Glutamatergic neuron (in vitro differentiated cells): ENCODE data around the gene HOXB3. TPM values are rescaled to one million over a fixed set of nuclear protein-coding genes. Genes with fewer than 3 reads are reported as not detected.
A peak's percentile ranks its signal among the peaks of the same experiment; 100 is the strongest.

Source experiments
- DNase-seq: peaks from one replicate; pipeline ENCODE4 v3.0.0; 2022
- H3K27ac Mint-ChIP-seq: one replicate; pipeline ENCODE4 v1.8.0; 2020; ENCODE audit warnings: mild to moderate bottlenecking, mixed read lengths, inconsistent platforms; ENCODE audit not compliant: unreplicated experiment
- H3K27me3 Mint-ChIP-seq: one replicate; pipeline ENCODE4 v1.8.0; 2020; ENCODE audit warnings: mild to moderate bottlenecking, moderate library complexity, mixed read lengths, inconsistent platforms; ENCODE audit not compliant: unreplicated experiment
- H3K36me3 Mint-ChIP-seq: one replicate; pipeline ENCODE4 v1.8.0; 2020; ENCODE audit warnings: mild to moderate bottlenecking, mixed read lengths, inconsistent platforms; ENCODE audit not compliant: unreplicated experiment
- H3K4me1 Mint-ChIP-seq: one replicate; pipeline ENCODE4 v1.8.0; 2020; ENCODE audit warnings: mild to moderate bottlenecking, low read depth, mixed read lengths, inconsistent platforms; ENCODE audit not compliant: unreplicated experiment
- H3K4me3 Mint-ChIP-seq: one replicate; pipeline ENCODE4 v1.8.0; 2020; ENCODE audit warnings: mild to moderate bottlenecking, mixed read lengths, inconsistent platforms; ENCODE audit not compliant: unreplicated experiment
- H3K9me3 Mint-ChIP-seq: one replicate; pipeline ENCODE4 v1.8.0; 2020; ENCODE audit warnings: mild to moderate bottlenecking, moderate library complexity, mixed read lengths, inconsistent platforms; ENCODE audit not compliant: unreplicated experiment
- total RNA-seq: library from RNA; stranded (reverse); fragmentation: NEBNext Ultra II Directional; extraction: Animal tissue kit (Norgen Biotek cat#: 25700); gene quantifications from one replicate; pipeline ENCODE4 v1.2.1, GENCODE V29; 2021; ENCODE audit not compliant: unreplicated experiment
- TF ChIP-seq, protein P1 (sequence below): fragments of 200-600 bp; sonication (generic); IDR thresholded peaks from one replicate; pipeline ENCODE4 v1.5.0; 2021; ENCODE audit not compliant: partially characterized antibody, unreplicated experiment

The HOXB3 gene
- total RNA-seq, 1 donor from 2014 or later, result not detected

DNA sequence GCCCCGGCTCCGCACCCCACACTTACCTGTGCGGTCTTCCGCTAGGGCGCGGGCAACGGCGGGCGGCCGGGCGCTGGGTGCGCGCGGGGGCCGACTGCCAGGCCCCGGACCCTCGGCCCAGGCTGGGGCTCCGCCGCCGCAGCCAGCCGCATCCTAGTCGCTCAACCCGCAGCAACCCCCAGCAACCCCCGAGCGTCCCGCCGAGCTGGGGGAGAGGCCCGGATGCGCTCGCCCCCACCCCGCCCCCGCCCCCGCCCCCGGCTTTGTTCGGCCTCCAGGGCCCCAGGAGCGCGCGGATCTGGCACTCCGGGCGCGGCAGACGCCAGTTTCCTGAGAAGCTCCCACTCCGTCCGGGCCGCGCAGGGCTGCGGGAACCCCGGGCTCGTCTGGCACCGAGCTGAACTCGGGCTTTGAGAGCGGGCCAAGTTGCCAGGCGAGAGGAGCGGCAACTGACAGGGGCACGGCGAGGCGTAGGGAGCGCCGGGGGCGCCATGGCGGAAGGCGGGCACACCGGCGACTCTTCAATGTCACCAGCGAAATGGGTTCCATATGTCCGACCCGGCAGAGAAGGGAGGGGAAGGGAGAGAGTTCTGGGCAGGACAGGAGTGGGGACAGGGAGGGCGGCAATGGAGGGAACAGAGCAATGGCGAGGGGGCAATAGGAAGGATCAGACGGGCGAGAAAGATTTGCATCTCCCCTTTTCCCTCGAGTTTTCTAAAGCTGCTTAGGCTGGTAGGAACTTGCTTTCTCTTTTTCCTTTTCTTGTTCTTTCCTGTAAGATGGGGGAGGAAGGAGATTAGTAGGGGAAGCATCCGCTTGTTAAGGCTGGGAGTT is 25.6 kb downstream of the HOXB3 start:
- TF ChIP-seq, protein P1, sequence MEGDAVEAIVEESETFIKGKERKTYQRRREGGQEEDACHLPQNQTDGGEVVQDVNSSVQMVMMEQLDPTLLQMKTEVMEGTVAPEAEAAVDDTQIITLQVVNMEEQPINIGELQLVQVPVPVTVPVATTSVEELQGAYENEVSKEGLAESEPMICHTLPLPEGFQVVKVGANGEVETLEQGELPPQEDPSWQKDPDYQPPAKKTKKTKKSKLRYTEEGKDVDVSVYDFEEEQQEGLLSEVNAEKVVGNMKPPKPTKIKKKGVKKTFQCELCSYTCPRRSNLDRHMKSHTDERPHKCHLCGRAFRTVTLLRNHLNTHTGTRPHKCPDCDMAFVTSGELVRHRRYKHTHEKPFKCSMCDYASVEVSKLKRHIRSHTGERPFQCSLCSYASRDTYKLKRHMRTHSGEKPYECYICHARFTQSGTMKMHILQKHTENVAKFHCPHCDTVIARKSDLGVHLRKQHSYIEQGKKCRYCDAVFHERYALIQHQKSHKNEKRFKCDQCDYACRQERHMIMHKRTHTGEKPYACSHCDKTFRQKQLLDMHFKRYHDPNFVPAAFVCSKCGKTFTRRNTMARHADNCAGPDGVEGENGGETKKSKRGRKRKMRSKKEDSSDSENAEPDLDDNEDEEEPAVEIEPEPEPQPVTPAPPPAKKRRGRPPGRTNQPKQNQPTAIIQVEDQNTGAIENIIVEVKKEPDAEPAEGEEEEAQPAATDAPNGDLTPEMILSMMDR, result no peak
- peaks cover 3% of the 10 kb centered on the region for H3K4me1 Mint-ChIP-seq
- no peak overlapping the region for H3K27ac Mint-ChIP-seq
- H3K9me3 Mint-ChIP-seq, result peaks cover 8% of the 10 kb centered on the region
- no peaks in the 10 kb centered on the region for H3K36me3 Mint-ChIP-seq
- H3K4me3 Mint-ChIP-seq, result no peak overlapping the region
- DNase-seq, result no peak
- H3K27me3 Mint-ChIP-seq, result peaks cover 37% of the 10 kb centered on the region

DNA sequence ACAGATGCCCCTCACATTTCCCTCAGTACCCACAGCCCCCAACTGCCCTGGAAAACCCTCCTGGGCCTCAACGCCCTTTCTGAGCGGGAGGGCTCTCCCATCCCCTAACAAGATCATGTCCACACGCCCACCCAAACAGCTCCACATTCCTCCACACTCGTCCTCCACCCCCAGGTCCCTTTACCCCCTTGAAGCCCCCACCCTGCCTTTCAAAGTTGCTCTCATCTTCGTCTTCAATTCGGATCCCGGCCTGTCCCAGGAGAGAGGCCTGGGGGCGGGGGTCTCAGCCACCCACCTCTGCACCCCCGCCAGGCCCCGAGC is 26.2 kb downstream of the HOXB3 start:
- H3K36me3 Mint-ChIP-seq, result no peaks in the 10 kb centered on the region
- H3K4me3 Mint-ChIP-seq, result peak overlapping the region; percentile 26
- H3K9me3 Mint-ChIP-seq, result peaks cover 8% of the 10 kb centered on the region
- H3K4me1 Mint-ChIP-seq, result peaks cover 3% of the 10 kb centered on the region
- no peak for DNase-seq
- H3K27me3 Mint-ChIP-seq, result peaks cover 37% of the 10 kb centered on the region
- H3K27ac Mint-ChIP-seq, result no peak overlapping the region
- TF ChIP-seq, protein P1, result no peak

DNA sequence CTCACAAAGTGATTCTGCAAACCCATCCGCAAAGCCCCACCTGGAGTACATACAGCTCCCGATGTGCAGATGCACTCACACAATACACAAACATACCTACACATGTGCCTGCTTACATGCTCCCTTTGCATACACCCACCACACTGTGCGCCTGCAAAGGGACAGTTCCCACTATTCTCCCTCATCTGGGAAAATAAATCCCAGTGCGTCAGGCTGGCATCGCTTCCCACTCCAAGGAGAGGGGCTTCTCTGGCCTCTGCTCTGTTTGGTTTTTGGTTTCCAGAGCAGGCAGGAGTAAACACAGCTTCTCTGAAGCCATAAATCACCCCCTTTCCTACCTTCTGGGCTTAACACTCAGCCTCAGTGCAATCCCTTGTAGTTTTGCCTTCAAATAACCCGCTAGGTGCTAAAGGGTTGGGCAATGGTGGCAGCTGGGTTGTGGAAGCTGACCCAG is 26.6 kb downstream of the HOXB3 start:
- Mint-ChIP-seq H3K36me3 (no peaks in the 10 kb centered on the region), H3K4me1 (peaks cover 3% of the 10 kb centered on the region), H3K4me3 (peak overlapping the region; percentile 26), H3K27ac (no peak overlapping the region), H3K9me3 (peaks cover 7% of the 10 kb centered on the region), H3K27me3 (peaks cover 38% of the 10 kb centered on the region)
- DNase-seq, result no peak
- TF ChIP-seq, protein P1, result no peak

DNA sequence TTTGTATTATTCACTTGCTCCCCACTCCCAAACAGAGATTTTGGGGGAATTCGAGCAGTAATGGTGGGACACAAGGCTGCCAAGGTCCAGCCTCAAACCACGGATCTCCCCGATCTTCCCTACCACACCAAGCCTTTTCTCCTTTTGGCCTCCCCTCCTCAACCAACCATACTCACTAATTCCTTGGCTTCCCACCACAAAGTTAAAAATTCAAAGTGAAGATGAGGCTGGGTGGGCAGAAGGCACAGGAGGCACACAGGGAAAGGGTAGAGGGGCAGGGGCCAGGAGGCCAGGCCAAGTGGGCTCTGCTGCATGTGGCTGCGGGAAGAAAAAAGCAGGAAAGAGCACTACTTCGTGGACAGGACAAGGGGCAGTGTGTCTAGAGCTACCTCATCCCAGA is 27.1 kb downstream of the HOXB3 start:
- Mint-ChIP-seq H3K36me3 (no peaks in the 10 kb centered on the region), H3K27ac (no peak overlapping the region), H3K27me3 (peaks cover 39% of the 10 kb centered on the region), H3K9me3 (peaks cover 6% of the 10 kb centered on the region), H3K4me1 (peaks cover 3% of the 10 kb centered on the region), H3K4me3 (no peak overlapping the region)
- DNase-seq, result no peak
- TF ChIP-seq, protein P1, result no peak
